OCI-LY1 (cell line): Measurements from ENCODE around the gene POU6F2.

Experiments
- H2AFZ ChIP-seq: fragments of 200-600 bp; sonication (generic), shearing (Covaris generic); 2 replicates; pipeline ENCODE4 v1.6.0; 2014; ENCODE audit warnings: antibody characterized with exemption, mild to moderate bottlenecking, low read length
- H3F3A ChIP-seq: fragments of 200-600 bp; sonication (generic), shearing (Covaris generic); 2 replicates; pipeline ENCODE4 v1.6.0; 2014; ENCODE audit warnings: mild to moderate bottlenecking, antibody characterized with exemption, low read length, moderate library complexity; ENCODE audit not compliant: insufficient read depth
- H3K27ac ChIP-seq: fragments of 200-600 bp; sonication (generic); 2 replicates; pipeline ENCODE4 v1.5.1; 2014; ENCODE audit warnings: low read length, mixed run types, mild to moderate bottlenecking, low read depth; ENCODE audit not compliant: poor library complexity, severe bottlenecking
- H3K27me3 ChIP-seq: fragments of 200-600 bp; sonication (generic); 2 replicates; pipeline ENCODE4 v1.6.0; 2014; ENCODE audit warnings: antibody characterized with exemption, mild to moderate bottlenecking, low read length, moderate library complexity; ENCODE audit not compliant: insufficient read depth
- H3K36me3 ChIP-seq: fragments of 200-600 bp; sonication (generic); 2 replicates; pipeline ENCODE4 v1.6.1; 2014; ENCODE audit warnings: mild to moderate bottlenecking, antibody characterized with exemption, low read length, moderate library complexity, mixed read lengths; ENCODE audit not compliant: insufficient read depth
- H3K4me1 ChIP-seq: fragments of 200-600 bp; sonication (generic); 2 replicates; pipeline ENCODE4 v1.5.1; 2014; ENCODE audit warnings: mild to moderate bottlenecking, low read length, moderate library complexity; ENCODE audit not compliant: insufficient read depth, severe bottlenecking
- H3K4me2 ChIP-seq: fragments of 200-600 bp; sonication (generic), shearing (Covaris generic); 2 replicates; pipeline ENCODE4 v1.6.1; 2014; ENCODE audit warnings: low read length
- H3K4me3 ChIP-seq: fragments of 200-600 bp; sonication (generic); 2 replicates; pipeline ENCODE4 v1.5.1; 2014; ENCODE audit warnings: low read length, low read depth, mild to moderate bottlenecking, mixed read lengths; ENCODE audit not compliant: poor library complexity, severe bottlenecking
- H3K79me2 ChIP-seq: fragments of 200-600 bp; shearing (Covaris generic); 2 replicates; pipeline ENCODE4 v1.6.1; 2016; ENCODE audit warnings: mixed run types, low read length, mixed read lengths; ENCODE audit not compliant: insufficient read depth
- H3K9ac ChIP-seq: fragments of 200-600 bp; sonication (generic), shearing (Covaris generic); 2 replicates; pipeline ENCODE4 v1.6.1; 2014; ENCODE audit warnings: mild to moderate bottlenecking, low read length, mixed read lengths
- H3K9me2 ChIP-seq: fragments of 200-600 bp; sonication (generic), shearing (Covaris generic); 2 replicates; pipeline ENCODE4 v1.6.1; 2014; ENCODE audit warnings: low read depth, mild to moderate bottlenecking, low read length, mixed read lengths
- H3K9me3 ChIP-seq: fragments of 200-600 bp; shearing (Covaris generic); 2 replicates; pipeline ENCODE4 v1.6.1; 2014; ENCODE audit warnings: low read length, mixed read lengths
- H4K20me1 ChIP-seq: fragments of 200-600 bp; sonication (generic), shearing (Covaris generic); 2 replicates; pipeline ENCODE4 v1.6.0; 2016; ENCODE audit warnings: mild to moderate bottlenecking, low read length; ENCODE audit not compliant: insufficient read depth
- EZH2 ChIP-seq: fragments of 200-600 bp; sonication (generic), shearing (Covaris generic); IDR thresholded peaks from 2 replicates; pipeline ENCODE4 v1.8.0; 2017; ENCODE audit warnings: borderline replicate concordance, mixed run types, mild to moderate bottlenecking, antibody characterized with exemption, low read length, moderate library complexity, mixed read lengths
- TF ChIP-seq, protein P1 (sequence below): fragments of 200-600 bp; sonication (generic), shearing (Covaris generic); IDR thresholded peaks from 2 replicates; pipeline ENCODE4 v1.5.1; 2017; ENCODE audit warnings: mild to moderate bottlenecking, antibody characterized with exemption, low read length, moderate library complexity, mixed read lengths

POU6F2 gene

DNA sequence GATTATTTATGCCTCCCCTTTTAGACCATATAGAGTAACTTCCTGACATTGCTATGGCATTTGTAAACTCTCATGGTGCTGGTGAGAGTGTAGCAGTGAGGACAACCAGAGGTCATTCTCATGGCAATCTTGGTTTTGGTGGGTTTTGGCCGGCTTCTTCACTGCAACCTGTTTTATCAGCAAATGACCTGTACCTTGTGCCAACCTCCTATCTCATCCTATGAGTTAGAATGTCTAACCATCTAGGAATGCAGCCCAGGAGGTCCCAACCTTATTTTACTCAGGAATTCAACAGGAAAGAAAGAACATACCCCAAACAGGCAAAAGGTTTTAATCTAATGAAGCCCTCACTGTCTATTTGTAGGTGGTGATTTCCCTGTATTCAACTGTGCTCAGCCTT lies 383.1 kb downstream of the POU6F2 start:
- Histone ChIP-seq H3K27me3 (no peaks in the 10 kb centered on the region), H3K9me2 (no peaks in the 10 kb centered on the region), H3F3A (no peaks in the 10 kb centered on the region), H3K36me3 (no peaks in the 10 kb centered on the region), H4K20me1 (no peaks in the 10 kb centered on the region), H3K4me3 (no peak overlapping the region), H3K4me1 (no peaks in the 10 kb centered on the region), H3K4me2 (no peak overlapping the region), H3K79me2 (no peaks in the 10 kb centered on the region), H3K27ac (no peak overlapping the region), H3K9ac (no peak overlapping the region), H3K9me3 (no peaks in the 10 kb centered on the region), H2AFZ (no peak overlapping the region)
- TF ChIP-seq EZH2: no peak
- TF ChIP-seq, protein P1, sequence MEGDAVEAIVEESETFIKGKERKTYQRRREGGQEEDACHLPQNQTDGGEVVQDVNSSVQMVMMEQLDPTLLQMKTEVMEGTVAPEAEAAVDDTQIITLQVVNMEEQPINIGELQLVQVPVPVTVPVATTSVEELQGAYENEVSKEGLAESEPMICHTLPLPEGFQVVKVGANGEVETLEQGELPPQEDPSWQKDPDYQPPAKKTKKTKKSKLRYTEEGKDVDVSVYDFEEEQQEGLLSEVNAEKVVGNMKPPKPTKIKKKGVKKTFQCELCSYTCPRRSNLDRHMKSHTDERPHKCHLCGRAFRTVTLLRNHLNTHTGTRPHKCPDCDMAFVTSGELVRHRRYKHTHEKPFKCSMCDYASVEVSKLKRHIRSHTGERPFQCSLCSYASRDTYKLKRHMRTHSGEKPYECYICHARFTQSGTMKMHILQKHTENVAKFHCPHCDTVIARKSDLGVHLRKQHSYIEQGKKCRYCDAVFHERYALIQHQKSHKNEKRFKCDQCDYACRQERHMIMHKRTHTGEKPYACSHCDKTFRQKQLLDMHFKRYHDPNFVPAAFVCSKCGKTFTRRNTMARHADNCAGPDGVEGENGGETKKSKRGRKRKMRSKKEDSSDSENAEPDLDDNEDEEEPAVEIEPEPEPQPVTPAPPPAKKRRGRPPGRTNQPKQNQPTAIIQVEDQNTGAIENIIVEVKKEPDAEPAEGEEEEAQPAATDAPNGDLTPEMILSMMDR: no peak

DNA sequence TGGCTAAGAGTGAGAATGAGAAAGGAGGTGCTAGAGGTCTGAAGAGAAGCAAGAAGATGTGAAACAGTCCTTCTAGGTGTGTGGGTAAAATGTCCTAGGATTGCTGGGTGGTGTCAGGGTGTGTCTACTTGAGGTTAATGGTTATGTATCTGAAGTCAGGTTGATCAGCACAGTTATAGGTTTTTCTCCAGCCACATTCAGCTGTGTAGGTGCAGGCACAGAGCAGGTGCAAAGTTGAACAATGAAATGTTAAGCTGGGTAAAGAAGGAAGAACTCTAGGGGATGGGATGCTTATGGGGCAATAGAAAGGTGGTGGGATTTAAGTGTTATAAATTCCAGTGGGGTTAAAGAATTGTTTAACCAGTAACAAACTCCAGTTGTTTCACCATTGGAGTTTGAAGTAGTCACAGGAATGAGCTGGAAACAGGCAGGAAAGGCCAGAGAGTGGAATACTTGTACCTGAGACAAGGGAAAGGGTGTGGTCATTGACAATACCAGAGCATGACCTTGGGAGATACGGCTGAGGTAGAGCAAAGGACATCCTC lies 388.1 kb downstream of the POU6F2 start:
- TF ChIP-seq, protein P1: no peak
- TF ChIP-seq EZH2: no peak
- H3K4me2 ChIP-seq: no peak overlapping the region
- no peaks in the 10 kb centered on the region for H3K9me2 ChIP-seq

DNA sequence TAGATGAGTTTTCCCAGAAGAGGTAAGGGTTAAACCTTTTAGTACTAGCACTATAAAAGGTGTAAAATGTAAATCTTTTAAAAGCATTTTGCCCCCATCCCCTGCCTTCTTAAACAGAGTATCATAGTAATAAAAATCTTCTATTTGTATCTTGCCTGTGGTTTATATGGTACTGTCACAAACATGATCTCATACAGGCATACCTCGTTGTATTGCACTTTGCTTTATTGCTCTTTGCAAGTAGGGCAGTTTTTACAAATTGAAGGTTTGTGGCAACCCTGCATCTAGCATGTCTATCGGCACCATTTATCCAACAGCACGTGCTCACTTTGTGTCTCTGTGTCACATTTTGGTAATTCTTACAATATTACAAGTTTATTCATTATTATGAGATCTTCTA lies 389.7 kb downstream of the POU6F2 start:
- Histone ChIP-seq H3F3A (no peaks in the 10 kb centered on the region), H3K9me2 (no peaks in the 10 kb centered on the region), H3K79me2 (no peaks in the 10 kb centered on the region), H2AFZ (no peak overlapping the region), H3K36me3 (no peaks in the 10 kb centered on the region), H3K27ac (no peak overlapping the region), H3K4me2 (no peak overlapping the region), H3K4me1 (no peaks in the 10 kb centered on the region), H3K9me3 (no peaks in the 10 kb centered on the region), H3K9ac (no peak overlapping the region), H4K20me1 (no peaks in the 10 kb centered on the region), H3K4me3 (no peak overlapping the region), H3K27me3 (no peaks in the 10 kb centered on the region)
- no peak for TF ChIP-seq EZH2
- TF ChIP-seq, protein P1: no peak

More for the DNA sequence above, 388.1 kb downstream of the POU6F2 start:
- Histone ChIP-seq H2AFZ (no peak overlapping the region), H3K4me1 (no peaks in the 10 kb centered on the region), H3K79me2 (no peaks in the 10 kb centered on the region), H3K9ac (no peak overlapping the region), H3K4me3 (no peak overlapping the region), H3K27ac (no peak overlapping the region), H3K36me3 (no peaks in the 10 kb centered on the region), H3F3A (no peaks in the 10 kb centered on the region), H4K20me1 (no peaks in the 10 kb centered on the region), H3K9me3 (no peaks in the 10 kb centered on the region), H3K27me3 (no peaks in the 10 kb centered on the region)
